ENCODE data around the gene PSMA4. TPM values are rescaled to one million over a fixed set of nuclear protein-coding genes. Genes with fewer than 3 reads are reported as not detected.

The PSMA4 gene
- total RNA-seq, result 100 to 1,000 TPM in 3 of 4 donors, 10 to 100 TPM in 1; 88.9 to 143 (median 129) TPM

GRCh38 chr15:78540141-78540870, at the start of gene PSMA4:
TSS of gene PSMA4 (plus strand) at chr15:78540444. CDS start at chr15:78541928, 1,484 bp downstream.
- DNase-seq (ENCODE audit: low spot score) (peak; percentile 94), ATAC-seq (ENCODE audit: low FRiP score) (peak; percentile 97)
- no peak for TF ChIP-seq CTCF (IDR thresholded peaks at IDR 0.05)

DNA sequence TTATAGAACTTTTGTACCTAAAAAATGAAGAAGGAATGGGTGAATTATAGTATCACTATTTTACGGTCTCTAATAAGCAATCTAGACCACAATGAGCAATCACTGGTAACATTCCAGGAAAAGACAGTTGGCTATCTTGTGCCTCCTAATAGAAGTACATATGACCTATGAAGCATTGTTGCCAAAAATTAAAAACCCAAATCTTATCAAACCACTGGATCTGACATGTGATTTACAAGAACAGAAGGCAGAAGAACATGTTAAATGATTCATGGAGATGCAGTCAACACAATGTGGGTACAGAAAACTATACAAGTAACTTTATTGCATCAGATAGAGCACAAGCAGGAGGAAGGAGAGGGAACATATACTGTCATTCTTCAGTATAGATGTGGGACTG, 47.4 kb upstream of the PSMA4 start:
- ATAC-seq (ENCODE audit: low FRiP score) (no peak), DNase-seq (ENCODE audit: low spot score) (no peak)
- no peak for TF ChIP-seq CTCF (IDR thresholded peaks at IDR 0.05)

DNA sequence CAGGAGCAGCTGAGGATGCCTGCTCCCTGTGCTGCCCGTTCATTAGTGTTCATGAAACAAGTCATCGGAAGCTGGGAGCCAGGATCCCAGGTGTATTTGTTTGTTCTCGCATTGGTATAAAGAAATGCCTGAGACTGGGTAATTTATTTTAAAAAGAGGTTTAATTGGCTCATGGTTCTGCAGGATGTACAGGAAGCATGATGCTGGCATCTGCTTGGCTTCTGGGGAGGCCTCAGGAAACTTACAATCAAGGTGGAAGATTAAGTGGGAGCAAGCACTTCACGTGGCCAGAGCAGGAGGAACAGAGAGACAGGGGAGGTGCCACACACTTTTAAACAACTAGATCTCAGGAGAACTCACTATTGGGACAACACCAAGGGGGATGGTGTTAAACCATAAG, 38.4 kb upstream of the PSMA4 start:
- TF ChIP-seq CTCF (IDR thresholded peaks at IDR 0.05), result no peak
- ATAC-seq (ENCODE audit: low FRiP score), result no peak

DNA sequence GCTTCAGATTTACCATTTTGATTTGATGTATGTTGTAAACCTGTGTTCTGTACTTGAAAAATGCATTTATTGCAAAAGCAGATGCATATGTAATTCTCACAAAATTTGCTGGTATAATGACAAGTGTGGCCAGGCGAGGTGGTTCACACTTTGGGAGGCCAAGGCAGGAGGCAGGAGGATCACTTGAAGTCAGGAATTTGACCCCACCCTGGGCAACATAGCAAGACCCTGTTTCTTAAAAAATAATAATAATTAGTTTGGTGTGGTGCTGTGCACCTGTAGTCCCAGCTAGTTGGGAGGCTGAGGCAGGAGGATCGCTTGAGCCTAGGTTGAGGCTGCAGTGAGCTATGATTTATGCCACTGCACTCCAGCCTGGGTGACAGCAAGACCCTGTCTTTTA, 37.6 kb upstream of the PSMA4 start:
- ATAC-seq (ENCODE audit: low FRiP score) (no peak), DNase-seq (ENCODE audit: low spot score) (no peak)
- TF ChIP-seq CTCF (IDR thresholded peaks at IDR 0.05), result no peak

More for the DNA sequence above, 38.4 kb upstream of the PSMA4 start:
- no peak for DNase-seq (ENCODE audit: low spot score)

GRCh38 chr15:78506971-78507830, 33.0 kb upstream of the PSMA4 start, which contains the start of gene HYKK:
TSS of gene HYKK (plus strand) at chr15:78507577. CDS start at chr15:78513089, 5,512 bp downstream.
- TF ChIP-seq CTCF (IDR thresholded peaks at IDR 0.05), result peak in 1 of 3 donors; percentile 10
- DNase-seq (ENCODE audit: low spot score) (peak; percentile 74), ATAC-seq (ENCODE audit: low FRiP score) (peak; percentile 99)

GRCh38 chr15:78507831-78508160, 32.4 kb upstream of the PSMA4 start:
- ATAC-seq (ENCODE audit: low FRiP score) (peak; percentile 43), DNase-seq (ENCODE audit: low spot score) (no peak)
- TF ChIP-seq CTCF (IDR thresholded peaks at IDR 0.05), result no peak

All from omental fat pad (tissue), 4 donors.